IPS DF 19.7 (cell line): Measurements from ENCODE around the gene DUSP22.

ENCODE experiments used
- DNase-seq: peaks from one replicate; pipeline ENCODE4 v3.0.0-alpha.2; 2013; ENCODE audit warnings: low read depth, low spot score

The DUSP22 gene

DNA sequence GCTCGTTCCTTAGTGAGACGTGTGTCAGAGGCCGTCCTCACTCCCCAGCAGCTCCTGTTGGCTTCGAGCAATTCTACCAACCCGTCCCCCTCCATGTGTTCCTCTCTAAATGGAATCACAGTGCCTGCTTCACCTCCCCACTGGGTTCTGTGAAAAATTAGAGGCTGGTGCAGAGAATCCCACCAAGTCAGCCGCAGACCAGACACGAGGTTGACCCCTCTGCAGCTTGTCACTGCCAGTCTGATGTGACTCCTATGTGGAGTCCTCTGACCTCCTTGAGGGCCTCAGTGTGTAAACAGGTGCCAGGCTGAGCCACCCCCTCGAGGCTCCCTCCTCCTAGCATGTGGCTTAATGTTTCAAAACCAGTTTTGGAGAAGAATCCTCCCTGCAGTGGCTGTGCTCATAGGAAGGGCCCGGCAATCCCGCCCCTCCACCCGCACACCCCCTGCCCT, 86.7 kb downstream of the DUSP22 start:
- no peak for DNase-seq

DNA sequence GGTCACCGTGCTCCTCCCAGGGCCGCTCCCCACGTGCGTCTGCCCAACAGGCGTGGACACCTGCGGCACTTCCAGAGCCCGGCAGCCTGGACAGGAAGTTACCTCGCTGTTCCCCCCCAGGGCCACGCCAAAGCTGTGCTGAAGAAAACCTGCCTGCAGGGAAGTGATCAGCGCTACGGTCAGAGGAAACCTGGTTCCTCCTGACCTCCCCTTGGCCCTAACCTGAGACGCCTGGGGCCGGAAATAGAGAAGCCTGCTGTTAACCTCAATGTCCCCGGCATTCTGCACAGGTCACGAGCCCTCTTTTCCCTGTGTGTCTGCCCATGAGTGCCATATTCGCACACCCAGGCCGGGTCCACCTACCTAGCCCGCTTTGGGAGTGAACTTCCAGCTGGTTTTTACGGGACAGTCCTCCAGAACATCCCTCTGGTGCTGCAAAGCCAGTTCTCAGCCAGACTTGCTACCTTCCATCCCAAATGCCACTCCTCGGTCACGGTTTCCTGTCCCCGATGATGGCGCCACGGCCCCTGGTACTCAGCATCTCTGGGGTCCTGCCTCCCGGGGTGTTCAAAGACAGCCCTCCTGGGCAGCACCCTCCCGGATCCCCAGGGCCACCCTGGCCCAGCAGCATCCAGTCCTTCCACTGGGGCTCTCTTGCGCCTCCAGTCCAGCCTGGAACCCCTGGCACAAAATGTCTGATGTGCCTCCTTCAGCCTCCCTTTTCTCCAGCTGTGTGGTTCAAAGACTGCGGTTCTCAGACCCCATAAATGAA, 87.3 kb downstream of the DUSP22 start:
- DNase-seq, result no peak

DNA sequence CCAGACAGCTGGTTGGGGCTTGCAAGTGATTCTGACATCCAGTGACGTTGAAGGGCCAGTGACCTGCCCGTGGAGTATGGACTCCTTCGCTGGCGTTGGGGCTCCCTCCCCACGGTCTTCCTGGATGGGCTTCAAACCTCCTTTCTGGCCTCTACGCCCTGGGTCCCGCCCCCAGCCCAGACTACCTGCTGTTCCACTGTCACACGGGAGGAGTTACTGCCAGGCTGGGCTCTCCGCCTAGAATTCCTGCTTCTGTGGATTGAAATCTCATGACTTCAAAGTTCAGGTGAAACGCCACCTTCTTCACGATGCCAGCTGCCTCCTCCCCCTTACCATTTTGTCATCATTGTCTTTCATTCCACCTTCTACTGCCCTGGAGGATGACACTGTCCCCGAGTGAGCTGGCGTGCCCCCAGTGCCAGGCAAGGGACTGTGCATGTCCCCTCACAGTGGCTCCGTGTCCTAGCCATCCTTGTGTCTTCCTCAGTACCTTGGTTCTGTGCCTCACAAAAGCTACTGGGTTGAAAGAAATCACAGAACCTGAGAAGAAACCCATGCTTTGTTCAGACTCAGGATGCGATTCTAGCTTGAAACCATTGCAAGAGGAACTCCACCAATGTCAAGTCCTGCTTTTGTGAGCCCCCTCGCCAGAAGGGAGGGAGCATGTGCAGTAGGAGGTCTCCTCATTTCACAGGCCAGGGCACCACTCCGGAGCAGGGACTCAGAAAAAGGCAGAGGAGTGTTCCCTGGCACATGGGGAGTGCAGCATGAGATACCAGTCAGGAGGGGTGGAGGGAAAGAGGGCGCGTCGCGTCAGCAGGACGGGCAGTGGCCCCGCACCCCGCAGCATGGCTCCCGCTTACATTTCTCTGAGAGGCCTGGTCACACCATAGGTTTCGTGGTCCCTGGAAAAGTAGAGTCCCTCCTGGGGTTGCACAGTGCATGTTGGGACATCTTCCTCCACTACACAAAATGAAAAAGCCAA, 88.2 kb downstream of the DUSP22 start:
- DNase-seq, result no peak

DNA sequence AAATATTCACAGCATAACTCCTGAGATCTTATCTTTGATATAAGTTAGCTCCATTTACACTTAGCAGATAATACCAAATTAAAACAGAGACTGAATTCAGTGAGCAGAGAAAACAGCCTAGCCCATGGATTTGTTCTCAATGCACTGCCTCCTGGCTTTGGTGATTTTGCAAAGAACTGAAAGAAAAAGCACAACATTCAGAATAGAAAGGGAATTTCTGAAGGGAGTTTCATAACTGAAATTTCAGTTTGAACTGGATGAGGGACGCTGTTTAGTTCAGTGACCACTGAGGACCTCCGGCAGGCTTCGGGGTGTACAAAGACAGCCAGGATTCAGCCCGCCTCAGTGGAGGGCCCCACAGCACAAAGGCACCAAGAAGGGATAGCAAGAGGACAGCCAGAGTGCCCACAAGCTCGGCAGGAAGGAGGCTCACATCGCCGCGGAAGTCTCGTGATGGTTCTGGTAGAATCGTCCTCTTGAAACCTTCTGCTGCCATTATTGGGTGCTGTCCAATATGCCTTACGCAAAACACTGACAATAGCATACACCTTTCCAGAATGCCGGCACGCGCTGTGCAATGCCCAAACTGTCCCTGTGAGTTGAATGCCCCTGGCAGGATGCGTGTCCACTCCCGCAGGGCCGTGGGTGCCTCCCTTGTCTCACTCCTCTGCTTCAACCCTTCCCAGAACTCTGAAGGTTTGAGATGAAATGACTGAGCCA, 89.6 kb downstream of the DUSP22 start:
- DNase-seq, result no peak

DNA sequence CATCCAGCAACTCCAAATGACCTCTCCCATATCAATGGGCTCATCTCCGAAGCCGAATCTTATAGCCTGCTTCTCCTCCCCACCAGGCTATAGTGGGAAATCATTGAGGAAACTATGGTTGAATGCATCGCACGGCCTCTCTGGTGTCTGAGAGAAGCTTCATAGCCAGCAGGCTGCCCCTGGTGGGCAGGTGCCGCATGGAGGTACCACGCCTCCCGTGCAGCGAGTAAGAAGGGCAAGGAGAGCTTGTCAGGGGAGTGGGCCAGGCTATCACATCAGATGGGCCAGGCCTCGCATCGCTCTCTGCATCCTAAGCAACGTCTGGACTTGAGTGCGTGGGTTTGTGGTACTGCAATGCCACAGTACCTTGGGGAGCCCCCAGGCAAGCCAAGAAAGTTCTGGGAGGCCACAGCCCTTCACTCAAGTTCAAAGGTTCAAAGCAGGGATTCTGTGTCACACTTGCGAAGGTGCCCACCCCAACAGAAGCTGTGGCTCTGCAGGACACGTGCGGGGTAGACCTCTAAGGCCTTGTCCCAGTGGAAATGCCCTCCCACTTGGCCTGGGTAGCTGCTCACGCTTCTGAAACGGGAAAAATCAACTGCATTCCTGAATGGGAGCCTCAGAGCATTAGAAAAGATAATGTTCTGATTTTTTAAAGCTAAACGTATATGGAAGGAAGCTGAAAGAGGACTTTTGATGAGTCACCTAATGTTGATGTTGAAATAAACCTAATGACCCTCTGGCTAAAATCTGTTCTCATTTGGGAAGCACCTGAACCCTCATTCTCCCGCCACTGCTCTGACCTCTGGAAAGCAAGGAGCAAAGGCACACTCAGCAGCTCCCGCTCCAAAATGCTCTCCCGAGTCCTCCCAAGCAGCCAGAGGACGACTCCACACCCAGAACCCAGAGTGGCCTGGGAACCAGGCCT, 90.9 kb downstream of the DUSP22 start:
- DNase-seq, result no peak

DNA sequence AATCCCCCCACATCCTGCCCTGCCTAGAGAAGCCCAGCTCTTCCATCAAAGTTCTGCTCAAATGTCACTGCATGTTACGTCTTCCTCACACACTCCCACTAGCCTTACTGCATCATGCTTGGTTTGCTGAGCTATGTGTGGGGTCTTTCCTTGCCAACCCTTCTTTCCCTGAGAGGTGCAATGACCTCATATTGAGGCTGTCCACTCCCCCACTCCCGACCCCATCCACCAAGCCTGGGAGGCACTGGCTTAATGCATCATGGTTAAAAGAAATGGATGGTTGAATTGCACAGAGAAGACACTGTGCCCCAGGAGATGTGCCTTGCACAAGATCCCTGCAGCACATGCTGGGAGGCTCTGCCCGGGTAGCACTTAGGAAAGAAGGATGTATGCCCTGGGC, 91.6 kb downstream of the DUSP22 start:
- no peak for DNase-seq

DNA sequence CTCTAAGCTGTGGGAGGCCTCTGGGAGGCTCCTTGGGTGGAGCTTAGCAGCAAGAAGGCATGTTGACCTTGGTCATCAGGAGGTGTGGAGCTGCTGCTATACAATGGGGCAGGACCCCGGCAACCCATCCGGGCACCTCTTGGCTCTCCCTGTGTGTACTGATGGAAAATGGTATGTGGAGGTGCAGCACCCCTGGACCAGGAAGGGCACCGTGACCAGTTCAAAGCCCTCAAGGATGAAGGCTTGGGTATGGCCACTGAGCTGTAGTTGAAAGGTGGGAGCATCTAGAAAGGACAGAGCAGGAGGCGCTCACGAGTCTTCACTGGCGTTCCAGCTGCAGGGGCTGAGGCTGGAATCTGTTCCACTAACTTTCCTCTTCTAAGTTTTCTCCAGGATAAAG, 92.6 kb downstream of the DUSP22 start:
- no peak for DNase-seq

DNA sequence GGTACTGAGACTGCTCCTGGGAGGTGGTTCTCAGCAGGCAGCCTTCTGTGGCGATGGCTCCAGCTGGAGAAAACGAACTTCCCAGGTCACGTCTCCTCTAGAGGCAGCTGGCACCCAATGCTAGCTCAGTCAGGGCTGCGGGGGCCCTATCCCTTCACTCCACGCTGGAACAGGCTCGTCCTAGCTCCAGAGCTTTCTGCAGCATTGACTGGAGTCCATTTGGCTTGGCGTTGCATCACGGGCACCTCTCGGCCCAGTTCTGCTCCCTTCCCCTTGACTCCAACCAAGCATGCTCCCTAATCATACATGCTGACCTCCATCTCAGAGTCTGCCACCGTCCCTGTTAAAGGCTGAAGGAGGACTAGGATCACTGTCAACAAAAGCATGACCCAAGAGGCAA, 93.3 kb downstream of the DUSP22 start:
- no peak for DNase-seq

DNA sequence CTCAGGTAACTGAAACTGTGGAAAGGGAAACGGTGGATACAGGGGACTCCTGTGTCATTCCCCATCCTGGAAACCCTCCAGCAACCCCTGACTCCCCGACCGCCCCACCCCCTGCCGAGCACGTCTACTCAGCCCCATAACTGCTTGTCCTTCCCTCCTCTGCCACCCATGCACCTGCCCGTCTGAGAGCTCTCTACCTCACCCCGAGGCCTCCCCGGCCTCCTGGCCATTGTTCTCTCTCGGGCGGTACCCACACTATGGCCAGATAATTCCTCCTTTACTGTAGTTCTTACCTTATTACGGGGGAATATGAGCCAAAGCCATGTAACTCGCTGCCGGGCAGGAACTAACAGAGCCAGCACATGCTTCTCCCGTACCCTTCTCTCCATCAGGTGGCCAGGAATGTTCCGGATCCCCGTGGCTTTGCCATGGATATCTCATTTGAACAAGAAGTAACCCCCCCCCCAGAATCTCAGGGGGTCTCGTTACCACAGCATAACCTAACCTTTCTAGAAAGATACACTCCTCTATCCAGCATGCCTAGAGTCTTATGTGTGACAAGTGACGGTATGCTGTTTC, 94.5 kb downstream of the DUSP22 start:
- no peak for DNase-seq

DNA sequence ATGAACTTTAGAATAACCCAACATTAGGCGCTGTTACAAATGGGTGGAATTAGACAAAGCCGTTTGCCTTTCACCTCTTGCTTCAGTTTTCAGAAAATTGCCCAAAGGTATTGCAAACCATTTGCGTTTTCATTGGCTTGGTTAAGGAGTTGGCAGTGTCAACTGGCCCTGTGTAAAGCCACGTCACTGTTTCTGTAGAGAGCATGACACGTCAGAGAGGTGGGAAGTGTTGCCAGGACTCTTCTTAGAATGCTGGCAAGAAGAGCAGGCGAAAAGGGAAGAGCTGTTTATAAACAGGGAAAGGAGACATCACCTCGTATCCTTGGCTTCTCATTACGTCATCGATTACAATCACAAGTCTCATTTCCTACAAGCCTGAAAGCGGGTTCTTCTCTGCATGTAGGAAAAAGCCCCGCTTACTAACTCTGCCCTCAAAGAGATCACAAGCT, 95.0 kb downstream of the DUSP22 start:
- no peak for DNase-seq

DNA sequence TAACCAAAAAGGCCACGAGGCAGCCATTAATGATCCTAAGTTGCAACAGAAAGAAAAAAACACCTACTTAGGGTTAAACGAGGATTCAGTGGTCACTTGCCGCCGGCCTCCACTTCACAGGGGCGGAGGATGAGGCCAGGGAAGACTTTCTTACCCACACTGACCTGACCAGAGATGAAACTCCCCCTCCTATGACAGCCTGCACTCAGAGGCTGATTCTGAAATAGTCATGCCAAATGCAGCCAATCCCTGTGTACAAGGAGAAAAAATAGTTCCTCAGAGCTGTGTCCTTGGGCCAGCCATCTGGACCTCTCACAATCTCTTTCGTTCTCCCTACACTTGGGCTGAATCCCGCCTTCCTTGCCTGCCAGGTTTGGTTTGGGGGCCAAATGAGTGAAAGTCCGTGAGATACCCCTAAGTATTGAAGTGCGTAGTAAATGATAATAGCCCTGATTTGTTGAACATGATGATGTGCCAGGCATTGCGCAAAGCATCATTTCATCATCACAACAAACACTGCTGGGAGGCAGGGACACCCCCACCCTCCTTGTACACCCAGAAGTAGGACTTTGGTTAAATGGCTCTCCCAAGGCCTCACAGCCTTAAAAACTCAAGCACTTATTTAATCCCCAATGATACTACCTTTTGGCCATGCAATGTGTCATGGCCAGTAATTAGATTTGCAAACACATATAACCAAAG, 96.1 kb downstream of the DUSP22 start:
- no peak for DNase-seq

DNA sequence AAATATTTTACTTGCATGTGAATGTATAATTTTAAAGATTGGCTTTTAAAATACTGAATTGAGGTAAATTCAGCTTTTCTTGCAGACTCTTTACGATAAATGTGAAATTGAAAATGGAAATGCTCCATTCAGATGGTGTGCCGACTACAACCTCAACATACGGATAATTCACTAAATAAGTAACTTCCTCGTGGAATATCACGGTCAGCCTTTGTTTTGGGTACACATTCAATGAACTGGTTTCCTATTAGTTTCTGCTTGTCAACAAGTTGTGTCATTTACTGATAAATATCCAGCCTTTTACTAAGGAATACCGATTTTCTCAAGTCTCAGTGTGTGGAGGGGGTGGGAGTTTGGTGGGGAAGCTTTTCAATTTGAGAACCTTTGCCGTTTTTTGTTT, 96.9 kb downstream of the DUSP22 start:
- DNase-seq, result no peak

DNA sequence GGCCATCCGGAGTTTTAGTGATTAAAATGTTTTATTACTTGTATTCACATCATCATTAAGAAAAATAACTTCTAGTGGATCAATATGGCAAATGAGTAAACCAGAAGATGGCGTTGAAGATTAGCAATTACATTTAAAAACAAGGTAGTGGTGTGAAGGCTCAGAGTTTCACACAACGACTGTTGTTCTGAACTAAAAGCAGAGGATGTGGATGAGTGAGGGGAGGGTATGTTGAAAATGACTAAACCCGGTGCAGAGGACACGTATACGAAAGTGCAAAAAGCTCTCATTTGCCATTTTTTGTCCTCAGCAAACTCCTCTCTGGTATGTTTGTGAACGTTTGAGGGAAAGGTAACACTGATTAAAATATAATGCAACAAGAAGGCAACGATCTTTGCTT, 97.3 kb downstream of the DUSP22 start:
- no peak for DNase-seq

DNA sequence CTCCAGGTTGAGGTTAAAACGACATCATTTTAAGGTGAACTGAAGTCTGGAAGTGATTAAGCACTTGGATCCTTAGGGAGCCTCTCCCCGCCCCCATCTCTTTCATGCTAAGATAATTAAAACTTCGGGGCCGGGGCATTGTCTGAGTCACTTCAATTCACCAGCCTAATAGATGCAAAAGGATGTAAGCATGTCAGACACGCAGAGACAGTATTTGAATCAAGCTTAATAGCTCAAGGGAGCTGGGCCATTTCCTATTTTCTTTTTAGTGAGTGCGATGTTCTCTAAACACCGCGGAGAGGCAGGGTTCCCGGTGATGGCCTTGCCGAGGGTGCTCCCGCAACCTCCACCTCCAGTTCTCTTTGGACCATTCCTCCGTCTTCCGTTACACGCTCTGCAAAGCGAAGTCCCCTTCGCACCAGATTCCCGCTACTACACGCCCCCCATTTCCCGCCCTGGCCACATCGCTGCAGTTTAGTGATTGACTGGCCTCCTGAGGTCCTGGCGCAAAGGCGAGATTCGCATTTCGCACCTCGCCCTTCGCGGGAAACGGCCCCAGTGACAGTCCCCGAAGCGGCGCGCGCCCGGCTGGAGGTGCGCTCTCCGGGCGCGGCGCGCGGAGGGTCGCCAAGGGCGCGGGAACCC, 98.7 kb downstream of the DUSP22 start:
- DNase-seq, result peak; percentile 42

DNA sequence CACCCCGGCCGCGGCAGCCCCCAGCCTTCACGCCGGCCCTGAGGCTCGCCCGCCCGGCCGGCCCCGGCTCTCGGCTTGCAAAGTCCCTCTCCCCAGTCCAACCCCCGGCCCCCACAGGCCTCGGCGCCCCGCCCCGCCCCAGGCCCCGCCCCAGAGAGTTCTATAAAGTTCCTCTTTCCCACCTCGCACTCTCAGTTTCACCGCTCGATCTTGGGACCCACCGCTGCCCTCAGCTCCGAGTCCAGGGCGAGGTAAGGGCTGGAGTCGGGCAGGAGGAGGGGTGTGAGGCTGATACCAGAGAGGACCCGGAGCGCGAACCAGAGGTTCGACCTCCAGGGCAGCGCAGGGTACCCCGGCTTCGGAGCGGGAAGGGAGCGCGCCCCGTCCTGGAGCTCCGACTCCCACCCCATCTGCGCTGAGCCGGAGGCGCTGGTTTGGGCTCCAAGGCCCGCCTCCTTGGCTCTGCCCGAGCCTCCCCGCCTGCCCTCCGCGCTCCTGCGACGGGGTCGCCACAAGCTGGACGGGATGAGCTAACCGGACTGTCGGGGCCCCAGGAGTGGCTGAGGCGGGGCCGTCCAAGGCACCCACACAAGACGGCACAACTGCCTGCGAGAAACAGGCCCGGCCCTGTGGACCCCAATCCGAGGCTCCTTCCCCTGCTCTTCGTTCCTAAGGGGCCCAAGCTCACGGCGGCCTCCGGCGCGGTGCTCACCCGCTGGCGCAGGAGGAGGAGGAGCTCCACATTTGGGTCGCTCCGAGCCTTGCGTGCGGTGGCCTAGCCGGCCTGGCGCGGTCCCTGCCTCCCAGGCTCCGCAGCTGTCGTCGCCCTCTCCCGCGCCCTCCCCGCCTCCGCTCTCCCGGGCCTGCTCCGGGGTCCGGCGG, 99.5 kb downstream of the DUSP22 start, which contains the start of gene IRF4:
Gene IRF4, plus strand, starts transcription at position 194 of the 882 bp plus-strand sequence. CDS start 1,401 bp downstream, outside the sequence.
- DNase-seq, result no peak

DNA sequence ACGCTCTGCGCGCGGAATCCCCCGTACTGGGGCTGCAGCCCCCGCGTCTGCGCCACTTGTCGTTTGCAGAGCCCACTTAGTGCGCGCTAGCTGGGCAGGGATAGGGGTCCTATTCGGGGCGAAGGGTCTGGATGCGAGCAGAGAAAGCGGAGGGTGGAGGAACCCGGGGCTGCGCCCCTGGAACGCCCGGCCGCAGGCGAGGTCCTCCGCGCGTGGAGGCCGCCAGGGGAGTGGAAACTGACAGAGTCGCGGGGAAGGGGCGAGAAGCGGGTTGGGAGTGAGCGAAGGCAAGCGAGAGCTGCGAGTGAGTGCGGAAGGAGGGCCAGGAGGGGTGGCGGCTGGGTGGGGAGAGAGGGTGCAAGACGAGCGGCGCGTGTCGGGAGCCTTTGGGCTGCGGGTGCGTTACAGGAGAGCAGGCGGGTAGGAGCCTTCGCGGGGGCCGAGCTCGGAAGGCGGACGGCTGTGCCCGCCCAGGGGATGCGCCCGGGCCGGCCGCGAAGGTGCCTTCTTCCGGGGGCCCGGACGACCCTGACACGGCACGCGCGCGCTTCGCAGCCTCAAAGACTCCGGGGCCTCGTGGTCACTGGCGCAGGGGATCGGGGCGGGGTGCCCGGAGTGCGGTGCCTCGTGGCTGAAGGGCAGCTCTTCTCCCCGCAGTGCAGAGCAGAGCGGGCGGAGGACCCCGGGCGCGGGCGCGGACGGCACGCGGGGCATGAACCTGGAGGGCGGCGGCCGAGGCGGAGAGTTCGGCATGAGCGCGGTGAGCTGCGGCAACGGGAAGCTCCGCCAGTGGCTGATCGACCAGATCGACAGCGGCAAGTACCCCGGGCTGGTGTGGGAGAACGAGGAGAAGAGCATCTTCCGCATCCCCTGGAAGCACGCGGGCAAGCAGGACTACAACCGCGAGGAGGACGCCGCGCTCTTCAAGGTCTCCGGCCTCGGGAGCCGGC, 100.4 kb downstream of the DUSP22 start:
- no peak for DNase-seq
